Measurements from ENCODE around the gene HERC2. TPM values are rescaled to one million over a fixed set of nuclear protein-coding genes. Genes with fewer than 3 reads are reported as not detected.

The HERC2 gene
- total RNA-seq, 1 donor from 2014 or later, result 111 TPM

DNA sequence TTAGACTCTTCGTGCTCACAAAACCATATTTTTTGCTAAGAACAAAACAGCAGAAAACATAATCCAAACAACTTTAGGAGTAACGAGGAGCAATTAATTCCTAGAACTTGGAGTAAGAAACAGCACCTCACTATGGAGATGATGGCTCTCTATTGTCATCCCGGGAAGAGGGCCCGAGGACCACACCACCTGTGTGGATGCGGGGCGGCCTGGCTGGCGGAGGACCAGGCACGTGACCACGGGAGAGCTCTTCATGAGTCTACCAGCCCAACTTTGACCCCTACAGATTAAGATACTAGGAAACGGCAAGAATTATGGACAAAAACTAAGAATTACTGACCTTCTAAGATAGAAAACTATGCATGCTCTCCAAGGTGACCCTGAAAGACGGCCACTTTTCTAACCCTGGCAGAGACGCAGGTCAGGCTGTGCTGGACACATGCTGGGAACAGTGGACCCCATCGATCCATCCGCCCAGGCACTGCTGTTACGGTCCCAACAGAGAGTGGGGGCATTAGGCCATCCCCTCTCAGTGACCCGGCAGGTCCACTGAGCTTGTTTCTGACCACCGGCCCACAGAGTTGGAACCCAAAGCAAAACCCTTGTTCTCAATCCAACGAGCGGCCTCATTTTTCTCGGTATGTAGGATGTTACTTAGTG is 209.7 kb downstream of the HERC2 start:
- H3K9me3 Mint-ChIP-seq (ENCODE audit: unreplicated experiment), result peaks cover 4% of the 10 kb centered on the region
- H3K36me3 Mint-ChIP-seq (ENCODE audit: unreplicated experiment), result peaks cover 15% of the 10 kb centered on the region
- H3K27me3 Mint-ChIP-seq (ENCODE audit: unreplicated experiment), result peaks cover 8% of the 10 kb centered on the region
- TF ChIP-seq, protein P1, sequence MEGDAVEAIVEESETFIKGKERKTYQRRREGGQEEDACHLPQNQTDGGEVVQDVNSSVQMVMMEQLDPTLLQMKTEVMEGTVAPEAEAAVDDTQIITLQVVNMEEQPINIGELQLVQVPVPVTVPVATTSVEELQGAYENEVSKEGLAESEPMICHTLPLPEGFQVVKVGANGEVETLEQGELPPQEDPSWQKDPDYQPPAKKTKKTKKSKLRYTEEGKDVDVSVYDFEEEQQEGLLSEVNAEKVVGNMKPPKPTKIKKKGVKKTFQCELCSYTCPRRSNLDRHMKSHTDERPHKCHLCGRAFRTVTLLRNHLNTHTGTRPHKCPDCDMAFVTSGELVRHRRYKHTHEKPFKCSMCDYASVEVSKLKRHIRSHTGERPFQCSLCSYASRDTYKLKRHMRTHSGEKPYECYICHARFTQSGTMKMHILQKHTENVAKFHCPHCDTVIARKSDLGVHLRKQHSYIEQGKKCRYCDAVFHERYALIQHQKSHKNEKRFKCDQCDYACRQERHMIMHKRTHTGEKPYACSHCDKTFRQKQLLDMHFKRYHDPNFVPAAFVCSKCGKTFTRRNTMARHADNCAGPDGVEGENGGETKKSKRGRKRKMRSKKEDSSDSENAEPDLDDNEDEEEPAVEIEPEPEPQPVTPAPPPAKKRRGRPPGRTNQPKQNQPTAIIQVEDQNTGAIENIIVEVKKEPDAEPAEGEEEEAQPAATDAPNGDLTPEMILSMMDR (IDR thresholded peaks at IDR 0.05; ENCODE audit: partially characterized antibody, unreplicated experiment), result no peak
- peaks cover 25% of the 10 kb centered on the region for H3K4me1 Mint-ChIP-seq (ENCODE audit: low read depth, unreplicated experiment)
- no peak overlapping the region for H3K4me3 Mint-ChIP-seq (ENCODE audit: unreplicated experiment)
- H3K27ac Mint-ChIP-seq (ENCODE audit: unreplicated experiment), result no peak overlapping the region
- DNase-seq, result no peak

DNA sequence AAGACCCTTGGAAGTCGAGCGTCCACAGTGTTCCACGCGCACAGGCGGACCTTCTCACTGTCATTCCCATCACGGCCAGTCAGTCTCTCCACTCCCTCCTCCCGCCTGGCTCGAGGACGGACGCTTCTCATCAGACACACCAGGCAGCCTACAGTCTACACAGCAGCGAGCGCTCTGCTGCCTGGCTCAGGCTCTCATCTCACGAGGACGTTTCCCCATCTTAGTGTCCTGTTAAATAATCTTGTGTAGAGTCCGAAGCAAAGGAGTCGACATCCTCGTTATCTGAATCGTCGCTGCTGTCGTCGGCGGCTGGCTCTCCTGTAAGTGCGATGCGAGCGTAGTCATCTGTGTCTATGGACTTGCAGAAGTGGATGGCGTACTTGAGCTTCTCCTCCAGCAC is 210.4 kb downstream of the HERC2 start:
- no peak overlapping the region for H3K27ac Mint-ChIP-seq (ENCODE audit: unreplicated experiment)
- peaks cover 4% of the 10 kb centered on the region for H3K9me3 Mint-ChIP-seq (ENCODE audit: unreplicated experiment)
- no peak overlapping the region for H3K4me3 Mint-ChIP-seq (ENCODE audit: unreplicated experiment)
- peaks cover 19% of the 10 kb centered on the region for H3K4me1 Mint-ChIP-seq (ENCODE audit: low read depth, unreplicated experiment)
- no peak for DNase-seq
- TF ChIP-seq, protein P1 (IDR thresholded peaks at IDR 0.05; ENCODE audit: partially characterized antibody, unreplicated experiment), result no peak
- H3K27me3 Mint-ChIP-seq (ENCODE audit: unreplicated experiment), result peaks cover 8% of the 10 kb centered on the region
- peaks cover 15% of the 10 kb centered on the region for H3K36me3 Mint-ChIP-seq (ENCODE audit: unreplicated experiment)

DNA sequence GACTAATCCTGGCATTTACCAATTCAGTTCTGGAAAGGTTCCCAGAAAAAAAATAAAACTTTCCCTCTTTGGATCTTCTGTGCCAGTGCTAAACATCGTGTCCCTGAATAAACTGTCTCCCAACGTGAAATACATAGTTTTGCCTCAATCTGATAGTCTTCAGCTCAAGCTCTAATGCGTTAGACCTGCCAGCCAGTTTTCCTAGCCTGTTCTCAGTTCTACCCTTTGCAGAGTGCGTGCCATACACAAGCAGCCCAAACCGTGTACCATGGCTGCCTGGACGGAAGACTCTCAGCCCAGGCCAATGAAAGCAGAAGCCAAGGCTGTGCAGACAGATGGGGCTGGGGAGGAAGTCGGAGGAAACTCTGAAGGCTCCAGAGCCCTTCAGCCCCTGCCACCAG is 211.5 kb downstream of the HERC2 start:
- Mint-ChIP-seq H3K9me3 (ENCODE audit: unreplicated experiment) (peaks cover 4% of the 10 kb centered on the region), H3K27me3 (ENCODE audit: unreplicated experiment) (peaks cover 13% of the 10 kb centered on the region), H3K36me3 (ENCODE audit: unreplicated experiment) (peaks cover 15% of the 10 kb centered on the region), H3K4me3 (ENCODE audit: unreplicated experiment) (no peak overlapping the region), H3K4me1 (ENCODE audit: low read depth, unreplicated experiment) (peaks cover 16% of the 10 kb centered on the region), H3K27ac (ENCODE audit: unreplicated experiment) (peak overlapping the region; percentile 67)
- DNase-seq, result no peak
- TF ChIP-seq, protein P1 (IDR thresholded peaks at IDR 0.05; ENCODE audit: partially characterized antibody, unreplicated experiment), result no peak

DNA sequence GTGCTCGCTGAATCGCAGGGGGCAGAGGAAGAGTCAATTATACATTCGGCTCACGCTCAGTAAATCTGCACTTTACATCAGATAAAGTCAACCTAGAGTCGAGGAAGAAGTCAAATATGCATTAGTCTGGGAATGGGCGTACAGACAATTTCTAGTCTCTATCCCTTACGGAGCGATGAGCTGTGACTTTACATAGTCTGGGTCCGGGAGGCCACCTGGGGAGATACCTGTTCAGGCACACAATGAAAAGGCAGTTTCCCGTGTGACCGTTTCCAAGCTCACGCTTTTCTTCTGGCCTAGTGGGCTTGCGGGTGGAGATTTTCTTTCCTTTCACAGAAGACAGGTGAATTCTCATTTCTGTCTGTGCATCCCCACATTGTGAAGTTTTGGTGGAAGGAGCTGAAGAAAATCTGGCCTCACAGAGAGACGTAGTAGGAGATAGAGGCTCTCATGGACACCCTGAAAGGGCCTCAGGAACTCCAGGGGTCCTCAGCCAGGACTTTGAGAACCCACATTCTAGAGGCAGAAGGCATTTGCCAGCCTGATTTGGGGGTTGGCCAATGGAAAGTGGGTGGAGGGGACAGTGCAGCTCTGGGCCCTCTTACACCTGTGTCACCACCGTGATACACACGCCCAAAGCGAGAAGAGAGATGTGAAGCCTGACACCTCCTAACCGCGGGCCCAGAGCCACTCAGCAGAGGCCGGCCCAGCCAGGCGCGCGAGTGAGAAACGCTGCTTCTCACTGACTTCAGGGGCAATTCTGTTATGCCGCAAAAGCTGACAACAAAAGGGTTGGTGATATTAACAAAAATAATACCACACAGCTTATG is 212.1 kb downstream of the HERC2 start:
- Mint-ChIP-seq H3K4me1 (ENCODE audit: low read depth, unreplicated experiment) (peaks cover 15% of the 10 kb centered on the region), H3K27me3 (ENCODE audit: unreplicated experiment) (peaks cover 15% of the 10 kb centered on the region), H3K9me3 (ENCODE audit: unreplicated experiment) (peaks cover 4% of the 10 kb centered on the region), H3K36me3 (ENCODE audit: unreplicated experiment) (peaks cover 15% of the 10 kb centered on the region), H3K4me3 (ENCODE audit: unreplicated experiment) (no peak overlapping the region), H3K27ac (ENCODE audit: unreplicated experiment) (no peak overlapping the region)
- TF ChIP-seq, protein P1 (IDR thresholded peaks at IDR 0.05; ENCODE audit: partially characterized antibody, unreplicated experiment), result no peak
- no peak for DNase-seq

DNA sequence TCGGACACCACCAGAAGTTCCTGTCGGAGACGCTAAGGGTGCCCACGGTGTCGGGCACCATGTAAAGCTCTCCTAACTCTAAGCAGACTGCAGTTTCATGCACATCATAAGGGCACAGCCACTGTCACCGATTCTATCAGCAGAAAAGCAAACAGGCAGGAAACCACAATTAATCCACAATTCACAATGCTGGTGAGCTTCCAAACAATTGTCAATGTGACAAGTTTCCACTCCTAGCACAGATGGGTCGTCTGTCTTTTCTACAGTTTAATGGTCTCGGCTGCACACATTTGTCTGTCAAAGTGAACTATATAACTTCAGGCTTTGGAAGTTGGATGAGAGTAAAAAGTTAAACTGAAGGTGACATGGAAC is 214.1 kb downstream of the HERC2 start:
- no peak for DNase-seq
- peaks cover 4% of the 10 kb centered on the region for H3K9me3 Mint-ChIP-seq (ENCODE audit: unreplicated experiment)
- H3K4me1 Mint-ChIP-seq (ENCODE audit: low read depth, unreplicated experiment), result peaks cover 14% of the 10 kb centered on the region
- H3K36me3 Mint-ChIP-seq (ENCODE audit: unreplicated experiment), result peaks cover 15% of the 10 kb centered on the region
- peaks cover 23% of the 10 kb centered on the region for H3K27me3 Mint-ChIP-seq (ENCODE audit: unreplicated experiment)
- H3K4me3 Mint-ChIP-seq (ENCODE audit: unreplicated experiment), result peak overlapping the region; percentile 32
- TF ChIP-seq, protein P1 (IDR thresholded peaks at IDR 0.05; ENCODE audit: partially characterized antibody, unreplicated experiment), result no peak
- H3K27ac Mint-ChIP-seq (ENCODE audit: unreplicated experiment), result no peak overlapping the region
